B cell (primary cell): ENCODE data around the gene FLYWCH2. TPM values are rescaled to one million over a fixed set of nuclear protein-coding genes. Genes with fewer than 3 reads are reported as not detected.

Source experiments
- ATAC-seq: fragments of 200-7000 bp; cut with Tn5 transposase; one replicate; pipeline ENCODE4 v1.10.0; 2021; ENCODE audit warnings: low read depth, mild to moderate bottlenecking, moderate number of reproducible peaks, moderate library complexity
- CTCF ChIA-PET: fragments of 350-600 bp; sonication (Branson Sonifier 250); formaldehyde crosslinking; loops from one replicate; lab custom pipeline; 2021; ENCODE audit warnings: antibody characterized with exemption, inconsistent platforms; lab: Charles Lee
- POLR2A ChIA-PET: fragments of 350-600 bp; sonication (Branson Sonifier 250); formaldehyde crosslinking; loops from one replicate; lab custom pipeline; 2021; ENCODE audit warnings: antibody characterized with exemption; lab: Charles Lee
- DNase-seq: peaks from one replicate; pipeline ENCODE4 v3.0.0; 2013
- H2AFZ ChIP-seq: 2 replicates; pipeline ENCODE4 v1.6.1; 2012; ENCODE audit warnings: mild to moderate bottlenecking, low read depth, low read length; ENCODE audit not compliant: insufficient read depth, poor library complexity, severe bottlenecking
- H3K27ac ChIP-seq, 2 donors: 1 replicate in 1 of 2; 2 replicates in 1 of 2; pipeline ENCODE4 v1.5.1; 2012 to 2013; ENCODE audit warnings: low read length in 2 of 2, mild to moderate bottlenecking in 2 of 2, moderate library complexity in 1 of 2
- H3K27me3 ChIP-seq, 4 experiments: fragments of 200-600 bp in 1 of 4; sonication (generic) in 1 of 4; replicated peaks in 1 of 4; 1 replicate in 2 of 4; 2 replicates in 2 of 4; pipeline versions ENCODE4 v1.6.1 to v1.7.0; 2013 to 2016; ENCODE audit warnings: low read length in 3 of 4, mild to moderate bottlenecking in 2 of 4, mixed read lengths in 1 of 4, moderate library complexity in 1 of 4; ENCODE audit not compliant: insufficient read depth in 4 of 4, control insufficient read depth in 3 of 4; ENCODE audit errors: control extremely low read depth in 1 of 4
- H3K36me3 ChIP-seq, 2 experiments: replicated peaks in 1 of 2; 1 replicate in 1 of 2; 2 replicates in 1 of 2; pipeline versions ENCODE4 v1.6.1 to v1.7.1; 2013; ENCODE audit warnings: low read length in 1 of 2; ENCODE audit not compliant: insufficient read depth in 2 of 2, control insufficient read depth in 1 of 2; ENCODE audit errors: control extremely low read depth in 1 of 2, extremely low read depth in 1 of 2
- H3K4me1 ChIP-seq, 2 donors: fragments of 200-600 bp in 1 of 2; sonication (generic) in 1 of 2; 1 replicate in 1 of 2; 2 replicates in 1 of 2; pipeline versions ENCODE4 v1.5.1 to v1.6.1; 2013 to 2017; ENCODE audit warnings: low read length in 2 of 2; ENCODE audit not compliant: control insufficient read depth in 2 of 2, insufficient read depth in 2 of 2
- H3K4me2 ChIP-seq: replicated peaks from 2 replicates; pipeline ENCODE3; 2012; ENCODE audit warnings: mild to moderate bottlenecking, low read depth, low read length; ENCODE audit not compliant: poor library complexity, severe bottlenecking
- H3K4me3 ChIP-seq, 5 experiments: fragments of 200-600 bp in 1 of 5; sonication (generic) in 1 of 5; 1 replicate in 3 of 5; 2 replicates in 2 of 5; pipeline versions ENCODE4 v1.5.1 to v1.7.0; 2011 to 2016; ENCODE audit warnings: low read length in 4 of 5, mild to moderate bottlenecking in 4 of 5, low read depth in 2 of 5, control low read depth in 1 of 5, moderate library complexity in 1 of 5; ENCODE audit not compliant: insufficient read depth in 1 of 5; ENCODE audit errors: control extremely low read depth in 1 of 5, extremely low read depth in 1 of 5
- H3K79me2 ChIP-seq: fragments of 200-600 bp; sonication (generic); one replicate; pipeline ENCODE4 v1.6.0; 2016; ENCODE audit warnings: low read length; ENCODE audit not compliant: control insufficient read depth, insufficient read depth
- H3K9ac ChIP-seq: fragments of 200-600 bp; sonication (generic); 2 replicates; pipeline ENCODE4 v1.6.1; 2017; ENCODE audit warnings: mild to moderate bottlenecking, low read length, moderate library complexity
- H3K9me3 ChIP-seq, 3 donors: one replicate each; pipeline versions ENCODE4 v1.6.1 to v1.7.1; 2013; ENCODE audit warnings: low read length in 2 of 3; ENCODE audit not compliant: control insufficient read depth in 2 of 3, insufficient read depth in 1 of 3; ENCODE audit errors: control extremely low read depth in 1 of 3
- H4K20me1 ChIP-seq: 2 replicates; pipeline ENCODE4 v1.6.0; 2012; ENCODE audit warnings: mild to moderate bottlenecking, low read length; ENCODE audit not compliant: insufficient read depth, control insufficient read depth, poor library complexity, severe bottlenecking
- H3K27ac Mint-ChIP-seq: one replicate; pipeline ENCODE4 v1.8.0; 2021; ENCODE audit warnings: mixed read lengths
- H3K27me3 Mint-ChIP-seq: one replicate; pipeline ENCODE4 v1.8.0; 2021; ENCODE audit warnings: mixed read lengths
- H3K4me1 Mint-ChIP-seq: one replicate; pipeline ENCODE4 v1.8.0; 2021; ENCODE audit warnings: mixed read lengths
- H3K4me3 Mint-ChIP-seq: one replicate; pipeline ENCODE4 v1.8.0; 2021; ENCODE audit warnings: mixed read lengths
- H3K9me3 Mint-ChIP-seq: one replicate; pipeline ENCODE4 v1.8.0; 2022; ENCODE audit warnings: mixed read lengths; ENCODE audit not compliant: insufficient read depth
- EZH2 ChIP-seq: IDR thresholded peaks from 2 replicates; pipeline ENCODE4 v1.6.1; 2012; ENCODE audit warnings: borderline replicate concordance, low read depth, mild to moderate bottlenecking, moderate library complexity, low read length; ENCODE audit not compliant: insufficient read depth, poor library complexity, severe bottlenecking
- WGBS: methylation state at CpG from one replicate; pipeline ENCODE4 v1.1.5; 2013; ENCODE audit warnings: missing lambda C conversion rate; ENCODE audit not compliant: insufficient coverage; 5-methylcytosine and 5-hydroxymethylcytosine counted together
- intact Hi-C: fragments of 100-400 bp; cut with micrococcal nuclease; formaldehyde crosslinking; loops from one replicate; pipeline ENCODE4 v1.10.0; 2022
- polyA plus RNA-seq: library from polyadenylated mRNA; depleted of rRNA; stranded (reverse); fragments of >200 nt; gene quantifications from 2 replicates; pipeline ENCODE4 v1.2.3, GENCODE V29; 2012
- total RNA-seq, 2 donors: library from RNA; stranded (reverse); fragments of 120-200 nt in 1 of 2; gene quantifications; 1 replicate in 1 of 2; 2 replicates in 1 of 2; pipeline versions ENCODE4 v1.2.3 to v1.2.4, GENCODE V29; 2013 to 2022
- TF ChIP-seq, protein P1 (sequence below): fragments of 200-600 bp; IDR thresholded peaks from one replicate; pipeline ENCODE4 v1.8.0; 2022; ENCODE audit warnings: antibody characterized with exemption, mild to moderate bottlenecking

The FLYWCH2 gene
- total and polyA plus RNA-seq, 2 donors (not counting 1 experiment from before 2014, with no cell fraction given): 22.3 to 24.1 TPM

DNA sequence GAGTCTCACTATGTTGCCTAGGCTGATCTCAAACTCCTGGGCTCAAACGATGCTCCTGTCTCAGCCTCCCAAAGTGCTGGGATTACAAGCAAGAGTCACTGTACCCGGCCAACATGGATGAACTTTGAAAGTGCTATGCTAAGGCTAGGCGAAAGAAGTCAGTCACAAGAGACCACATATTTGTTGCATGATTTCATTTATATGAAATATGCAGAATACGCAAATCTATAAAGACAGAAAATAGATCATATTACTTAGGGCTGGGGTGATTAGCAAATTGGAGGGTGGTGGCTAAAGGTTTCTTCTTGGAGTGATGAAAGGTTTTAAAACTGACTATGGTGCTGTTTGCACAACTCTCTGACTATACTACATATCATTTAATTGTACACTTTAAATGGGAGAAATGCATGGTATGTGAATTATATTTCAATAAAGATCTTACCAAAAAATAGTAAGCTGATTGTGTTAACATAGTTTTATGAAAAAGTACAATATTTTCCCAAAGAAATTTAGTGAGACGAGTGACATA is 27.5 kb downstream of the FLYWCH2 start:
- DNase-seq (no peak), ATAC-seq (no peak)
- H3K4me3 ChIP-seq: no peak overlapping the region
- no peak overlapping the region for H3K4me2 ChIP-seq
- no peak overlapping the region for H2AFZ ChIP-seq
- WGBS: no CpG with 5 or more reads among the region's 5 CpGs
- H3K9ac ChIP-seq: no peak overlapping the region
- peaks cover 0 to 7% (median 0%) of the 10 kb centered on the region in 3 donors for H3K9me3 ChIP-seq
- peaks cover 10% of the 10 kb centered on the region for H3K79me2 ChIP-seq
- H3K27ac ChIP-seq: no peak overlapping the region
- POLR2A ChIA-PET: interaction anchor here (1.0 to 2.7 kb wide), 2 partner anchors 26 to 28 kb away, joined by 3 to 18 read pairs; partner anchors contain the start of gene FLYWCH2
- intact Hi-C loops: loop anchor here (2.0 kb wide), 1 partner anchor 58 kb away; the partner anchor contains the start of gene PAQR4
- no peaks in the 10 kb centered on the region for H3K27me3 ChIP-seq
- H4K20me1 ChIP-seq: no peaks in the 10 kb centered on the region
- no peak overlapping the region for H3K27ac Mint-ChIP-seq
- H3K4me1 ChIP-seq: peaks cover 17 to 30% of the 10 kb centered on the region in 2 donors
- no peaks in the 10 kb centered on the region for H3K9me3 Mint-ChIP-seq
- CTCF ChIA-PET: interaction anchor here (0.6 to 2.7 kb wide), 9 partner anchors 9 to 1108 kb away, joined by 3 to 18 read pairs (median 4); partner anchors contain the start of gene FLYWCH2
- no peaks in the 10 kb centered on the region for H3K27me3 Mint-ChIP-seq
- peak overlapping the region; percentile 92 for H3K4me3 Mint-ChIP-seq
- H3K36me3 ChIP-seq: peaks cover 0 to 7% of the 10 kb centered on the region in 2 experiments
- TF ChIP-seq EZH2: no peak
- TF ChIP-seq, protein P1, sequence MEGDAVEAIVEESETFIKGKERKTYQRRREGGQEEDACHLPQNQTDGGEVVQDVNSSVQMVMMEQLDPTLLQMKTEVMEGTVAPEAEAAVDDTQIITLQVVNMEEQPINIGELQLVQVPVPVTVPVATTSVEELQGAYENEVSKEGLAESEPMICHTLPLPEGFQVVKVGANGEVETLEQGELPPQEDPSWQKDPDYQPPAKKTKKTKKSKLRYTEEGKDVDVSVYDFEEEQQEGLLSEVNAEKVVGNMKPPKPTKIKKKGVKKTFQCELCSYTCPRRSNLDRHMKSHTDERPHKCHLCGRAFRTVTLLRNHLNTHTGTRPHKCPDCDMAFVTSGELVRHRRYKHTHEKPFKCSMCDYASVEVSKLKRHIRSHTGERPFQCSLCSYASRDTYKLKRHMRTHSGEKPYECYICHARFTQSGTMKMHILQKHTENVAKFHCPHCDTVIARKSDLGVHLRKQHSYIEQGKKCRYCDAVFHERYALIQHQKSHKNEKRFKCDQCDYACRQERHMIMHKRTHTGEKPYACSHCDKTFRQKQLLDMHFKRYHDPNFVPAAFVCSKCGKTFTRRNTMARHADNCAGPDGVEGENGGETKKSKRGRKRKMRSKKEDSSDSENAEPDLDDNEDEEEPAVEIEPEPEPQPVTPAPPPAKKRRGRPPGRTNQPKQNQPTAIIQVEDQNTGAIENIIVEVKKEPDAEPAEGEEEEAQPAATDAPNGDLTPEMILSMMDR: no peak
- peaks cover 41% of the 10 kb centered on the region for H3K4me1 Mint-ChIP-seq
